HCEC 1CT (cell line): ENCODE results near the gene CTDP1.

Experiments
- DNase-seq: peaks from one replicate; pipeline ENCODE4 v3.0.0-alpha.2; 2017

The CTDP1 gene

DNA sequence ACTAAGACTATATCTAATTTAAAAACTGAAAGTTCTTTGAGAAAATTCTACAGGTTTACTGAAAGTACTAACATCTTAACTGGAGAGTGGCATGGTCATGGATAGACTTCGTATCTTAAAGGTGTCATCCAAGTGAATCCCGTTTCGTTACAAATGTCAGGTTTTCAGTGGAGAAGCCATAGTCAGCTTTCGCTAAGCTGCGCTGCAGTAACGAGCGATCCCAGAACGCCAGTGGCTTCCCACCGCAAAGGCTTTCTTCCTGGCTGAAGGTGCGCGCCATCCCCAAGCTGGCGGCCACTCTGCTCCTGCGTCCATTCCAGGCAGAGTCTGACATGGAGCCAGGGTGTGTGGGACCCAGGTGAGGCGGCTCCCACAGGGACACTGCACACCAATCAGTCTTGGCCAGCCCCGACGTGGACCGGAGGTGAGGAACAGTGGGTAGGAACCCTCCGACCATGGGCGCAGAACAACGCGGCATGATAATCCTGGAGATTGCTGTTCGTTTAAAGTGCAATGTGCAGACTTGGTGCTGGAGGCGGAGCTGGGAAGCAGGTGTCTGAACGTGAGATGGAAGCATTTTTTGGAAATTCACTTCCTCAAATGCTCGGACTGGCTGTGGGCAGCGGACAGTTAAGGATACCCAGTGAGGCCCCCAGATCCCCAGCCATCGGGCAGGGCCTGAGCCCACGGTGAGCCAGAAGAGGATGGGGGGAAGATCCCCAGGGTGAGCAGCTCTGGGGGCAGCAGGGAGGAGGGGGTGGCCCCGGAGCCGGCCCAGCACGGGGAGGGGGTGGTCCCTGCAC is 90.3 kb downstream of the CTDP1 start:
- no peak for DNase-seq

DNA sequence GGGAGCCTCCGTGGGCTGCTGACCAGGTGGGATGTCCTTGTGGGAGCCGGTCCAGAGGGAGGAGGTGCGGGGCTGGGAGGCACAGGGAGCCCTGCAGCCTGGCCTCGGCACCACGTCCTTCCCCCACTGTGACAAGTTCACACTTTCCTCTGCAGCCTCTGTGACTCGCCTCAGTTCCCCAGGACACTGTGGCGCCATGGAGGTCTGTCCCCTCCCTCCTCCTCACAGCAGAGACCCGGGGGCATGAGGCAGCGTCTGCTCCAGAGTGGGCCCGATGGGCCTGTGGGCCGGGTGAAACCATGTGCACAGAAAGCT is 90.9 kb downstream of the CTDP1 start:
- DNase-seq = no peak

DNA sequence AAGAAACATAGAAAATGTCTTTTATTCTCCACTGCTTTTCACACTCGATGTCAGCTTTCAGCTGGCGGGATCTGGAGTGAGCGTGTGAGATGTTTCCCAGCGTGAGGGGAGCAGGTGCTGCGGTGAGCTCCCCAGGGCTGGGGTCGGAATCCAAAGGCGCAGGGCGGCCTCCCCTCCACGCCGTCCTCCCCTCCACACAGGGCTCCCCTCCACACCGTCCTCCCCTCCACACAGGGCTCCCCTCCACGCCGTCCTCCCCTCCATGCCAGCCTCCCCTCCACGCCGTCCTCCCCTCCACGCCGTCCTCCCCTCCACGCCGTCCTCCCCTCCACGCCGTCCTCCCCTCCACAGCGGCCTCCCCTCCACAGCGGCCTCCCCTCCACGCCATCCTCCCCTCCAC is 91.2 kb downstream of the CTDP1 start:
- no peak for DNase-seq

DNA sequence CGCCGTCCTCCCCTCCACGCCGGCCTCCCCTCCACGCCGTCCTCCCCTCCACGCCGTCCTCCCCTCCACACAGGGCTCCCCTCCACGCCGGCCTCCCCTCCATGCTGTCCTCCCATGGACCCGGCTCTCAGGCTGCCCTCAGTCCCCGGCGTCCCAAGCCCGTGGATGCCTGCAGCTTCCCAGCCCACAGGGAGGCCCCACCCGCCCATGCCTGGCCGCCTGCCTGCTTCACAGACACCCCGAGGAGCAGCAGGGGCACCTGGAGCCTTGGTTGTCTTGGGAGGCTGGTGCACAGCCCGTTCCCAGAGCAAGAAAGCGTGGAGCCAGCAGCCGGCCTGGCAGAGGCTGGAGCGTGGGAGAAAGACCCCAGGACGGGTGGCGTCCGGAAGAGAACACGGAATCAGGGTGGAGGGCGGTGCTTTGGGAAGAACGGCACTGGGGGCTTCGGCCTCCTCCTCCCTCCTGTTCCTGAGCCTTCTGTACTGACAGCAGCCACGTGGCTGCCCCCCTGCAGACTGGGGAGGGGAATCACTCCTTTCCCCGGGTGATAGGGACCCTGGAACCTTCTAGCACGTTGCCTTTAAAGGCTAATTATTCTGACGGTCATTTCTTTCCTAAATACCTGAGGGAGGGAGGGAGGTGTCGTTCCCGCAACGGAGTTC is 92.0 kb downstream of the CTDP1 start:
- DNase-seq = no peak

DNA sequence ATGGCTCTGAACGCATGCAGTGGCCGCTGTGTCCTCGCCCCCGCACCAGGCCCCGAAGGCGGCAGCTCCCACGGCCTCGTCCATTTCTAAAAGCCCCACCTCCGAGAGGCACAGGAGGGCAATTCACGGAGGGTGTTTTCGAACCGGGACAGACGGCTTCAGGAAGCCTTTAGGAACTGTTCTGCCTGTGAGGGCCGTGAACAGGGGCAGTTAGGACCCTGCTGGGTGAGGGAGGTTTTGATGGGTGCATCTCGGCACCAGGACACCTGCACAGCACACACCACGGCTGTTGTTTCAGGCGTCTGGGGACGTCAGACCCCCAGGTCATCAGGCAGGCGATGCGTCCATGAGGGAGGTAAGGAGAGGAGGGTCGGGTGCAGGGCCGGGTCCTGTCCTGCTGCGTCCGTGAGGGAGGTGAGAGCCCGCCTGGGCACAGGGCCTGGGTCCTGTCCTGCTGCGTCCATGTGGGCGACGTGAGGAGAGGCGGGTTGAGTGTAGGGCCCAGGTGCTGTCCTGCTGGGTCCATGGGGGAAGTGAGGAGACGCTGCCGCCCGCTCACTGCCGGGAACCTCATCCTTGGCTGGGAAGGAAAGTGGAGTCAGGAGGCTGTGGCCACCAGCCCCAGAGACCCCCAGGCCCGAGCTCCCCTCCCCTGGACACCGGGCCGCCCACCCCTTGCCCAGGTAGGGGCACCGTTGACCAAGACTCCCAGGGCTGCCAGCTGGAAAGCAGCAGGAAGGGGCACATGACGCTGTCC is 92.7 kb downstream of the CTDP1 start:
- no peak for DNase-seq

DNA sequence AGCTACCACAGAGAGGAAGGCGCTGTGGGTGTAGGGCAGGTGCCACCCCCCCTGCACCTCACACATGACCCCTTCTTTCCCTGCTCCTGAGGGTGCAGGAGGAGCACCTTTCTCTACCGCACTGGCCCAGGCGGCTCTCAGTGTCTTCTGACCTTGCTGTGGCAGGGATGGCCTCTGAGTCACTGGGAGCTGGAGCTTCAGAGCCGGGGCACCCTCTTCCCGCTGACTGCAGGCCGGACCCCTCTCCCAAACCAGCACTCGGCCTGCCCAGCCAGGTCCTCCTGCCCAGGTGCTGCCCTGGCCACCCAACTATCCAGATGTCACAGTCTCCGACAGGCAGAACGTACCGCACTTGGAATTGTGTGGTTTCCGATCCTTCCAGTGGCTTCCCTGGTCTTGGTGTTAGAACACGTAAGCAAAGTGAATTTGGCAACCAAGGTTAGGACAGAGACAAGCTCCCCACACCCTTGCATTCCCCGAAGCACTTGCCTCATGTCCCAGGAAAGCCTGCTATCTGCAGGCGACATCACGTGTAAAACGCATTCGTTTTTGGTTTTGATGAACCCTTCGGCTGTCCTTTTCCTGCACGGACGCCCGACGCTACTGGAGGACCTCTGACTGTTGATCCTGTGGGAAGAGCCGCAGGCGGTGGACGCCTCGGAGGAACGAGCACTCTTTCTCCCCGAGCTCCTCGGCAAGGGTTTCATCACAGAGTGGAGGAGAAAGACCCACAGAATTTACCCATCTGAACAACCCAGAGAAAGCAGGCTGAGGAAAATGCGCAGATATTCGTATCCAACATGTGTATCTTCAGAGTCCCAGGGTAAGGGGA is 93.5 kb downstream of the CTDP1 start:
- DNase-seq = no peak

DNA sequence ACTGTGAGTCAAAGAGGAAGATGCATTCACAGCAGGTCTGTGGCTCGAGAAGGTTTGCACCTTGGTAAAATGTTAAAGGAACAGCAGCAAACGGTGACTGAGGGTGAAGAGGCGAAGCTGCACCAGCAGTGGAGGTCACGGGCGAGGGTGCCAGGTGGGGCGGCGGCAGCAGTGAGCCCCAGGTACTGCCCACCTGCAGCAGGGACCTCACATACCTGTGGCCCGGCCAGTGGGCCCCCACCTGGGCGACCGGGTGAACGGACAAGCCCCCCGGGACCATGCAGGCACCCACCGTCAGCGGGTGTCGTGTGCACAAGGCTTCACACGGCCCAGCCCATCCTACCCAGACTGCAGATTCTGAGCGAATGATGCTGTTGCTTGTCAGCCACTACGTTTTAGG is 94.5 kb downstream of the CTDP1 start:
- no peak for DNase-seq

DNA sequence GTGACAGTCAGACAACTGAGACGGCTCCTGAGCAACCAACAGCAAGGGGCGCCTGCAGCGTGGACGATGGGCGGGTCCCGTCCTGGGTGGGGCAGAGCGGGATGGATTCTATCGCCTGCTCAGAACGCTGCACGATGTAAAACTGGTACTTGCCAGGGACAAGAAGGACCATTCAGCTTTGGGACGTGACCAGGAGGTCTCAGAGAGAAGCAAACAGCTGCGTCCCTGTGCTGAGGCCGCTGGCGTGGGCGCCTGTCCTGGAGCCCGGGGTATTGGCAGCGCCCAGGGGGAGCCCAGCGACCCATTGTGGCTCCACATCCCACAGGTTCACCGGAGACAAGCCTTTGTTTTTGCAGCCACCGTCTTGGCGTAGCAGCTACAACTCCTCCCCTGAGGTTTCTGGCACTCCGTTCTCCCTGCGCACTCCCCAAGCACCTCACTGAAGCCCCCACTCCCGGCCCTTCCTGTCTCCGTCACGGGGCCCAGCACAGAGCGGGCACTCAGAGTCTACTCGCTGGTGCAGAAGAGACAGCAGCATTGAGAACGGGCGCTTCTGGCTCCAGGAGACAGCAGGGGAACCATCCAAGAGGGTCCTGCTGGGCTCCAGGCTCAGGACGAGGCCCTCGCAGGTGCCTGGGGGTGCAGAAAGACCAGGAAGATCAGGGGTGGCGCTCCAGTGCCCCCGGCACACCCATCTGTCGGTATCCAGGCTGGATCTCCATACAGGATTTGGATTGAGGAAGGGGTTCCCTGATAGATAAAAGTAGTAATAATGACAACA is 96.0 kb downstream of the CTDP1 start:
- no peak for DNase-seq

DNA sequence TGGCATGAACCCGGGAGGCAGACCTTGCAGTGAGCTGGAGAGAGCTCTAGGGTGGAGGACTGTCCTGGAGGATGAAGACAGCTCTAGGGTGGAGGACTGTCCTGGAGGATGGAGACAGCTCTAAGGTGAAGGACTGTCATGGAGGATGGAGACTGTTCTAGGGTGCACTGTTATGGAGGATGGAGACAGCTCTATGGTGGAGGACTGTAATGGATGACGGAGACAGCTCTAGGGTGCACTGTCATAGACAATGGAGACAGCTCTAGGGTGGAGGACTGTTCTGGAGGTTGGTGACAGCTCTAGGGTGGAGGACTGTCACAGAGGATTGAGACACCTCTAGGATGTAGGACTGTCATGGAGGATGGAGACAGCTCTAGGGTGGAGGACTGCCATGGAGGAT is 97.1 kb downstream of the CTDP1 start:
- DNase-seq = no peak

DNA sequence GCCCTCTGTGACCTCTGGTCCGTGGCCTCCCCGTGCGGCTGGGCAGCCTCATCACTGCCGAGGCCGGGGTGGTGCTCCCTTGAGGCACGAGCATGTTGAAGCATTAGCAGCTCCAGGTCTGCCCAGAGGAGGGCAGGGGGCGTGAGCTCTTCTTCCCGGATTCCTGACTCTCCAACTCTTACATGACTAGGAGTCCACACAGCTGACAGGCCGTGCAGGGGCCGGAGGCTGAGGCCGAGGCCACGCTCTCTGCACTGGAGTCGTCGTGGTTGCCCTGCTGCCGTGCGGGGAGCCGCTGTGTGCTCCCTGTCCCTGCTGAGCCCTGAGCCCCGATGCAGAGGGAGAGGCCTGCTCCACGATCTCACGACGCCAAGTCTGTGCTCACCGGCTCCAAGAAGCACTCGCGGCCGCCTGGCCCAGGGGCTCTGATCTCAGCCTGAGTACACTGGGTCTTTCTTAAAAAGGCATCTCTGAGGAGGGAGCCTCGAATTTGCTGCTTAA is 98.7 kb downstream of the CTDP1 start:
- no peak for DNase-seq

DNA sequence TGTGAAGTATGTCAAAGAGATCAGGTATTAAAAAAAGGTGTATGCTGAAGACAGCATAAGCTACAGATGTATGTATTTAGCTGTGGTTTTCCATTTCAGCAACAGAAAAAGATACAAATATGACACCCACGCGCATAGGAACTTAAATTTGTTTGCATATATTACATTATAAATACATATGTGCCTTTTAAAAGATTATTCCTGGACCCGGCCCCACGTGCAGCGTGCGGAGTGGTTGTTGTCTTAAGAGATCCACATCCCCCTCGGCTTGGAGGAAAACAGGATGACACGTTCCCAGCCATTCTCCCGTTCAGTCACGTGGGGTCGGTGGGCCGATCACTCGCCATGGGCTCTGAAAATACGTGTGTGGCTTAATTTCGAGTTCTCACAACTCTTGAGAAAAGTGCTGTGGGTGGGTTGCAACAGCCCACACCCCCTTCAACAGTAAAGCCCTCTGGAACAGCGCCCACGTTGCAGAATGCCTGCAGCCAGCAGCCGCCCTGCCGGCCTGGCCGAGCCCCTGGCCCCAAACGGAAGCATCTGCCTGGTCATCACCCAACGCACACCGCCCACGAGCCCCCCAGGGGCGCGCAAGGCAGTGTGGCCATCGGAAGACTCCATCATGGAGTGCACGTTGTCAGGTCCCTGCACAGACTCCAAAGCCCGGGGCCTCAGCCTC is 99.6 kb downstream of the CTDP1 start:
- no peak for DNase-seq

DNA sequence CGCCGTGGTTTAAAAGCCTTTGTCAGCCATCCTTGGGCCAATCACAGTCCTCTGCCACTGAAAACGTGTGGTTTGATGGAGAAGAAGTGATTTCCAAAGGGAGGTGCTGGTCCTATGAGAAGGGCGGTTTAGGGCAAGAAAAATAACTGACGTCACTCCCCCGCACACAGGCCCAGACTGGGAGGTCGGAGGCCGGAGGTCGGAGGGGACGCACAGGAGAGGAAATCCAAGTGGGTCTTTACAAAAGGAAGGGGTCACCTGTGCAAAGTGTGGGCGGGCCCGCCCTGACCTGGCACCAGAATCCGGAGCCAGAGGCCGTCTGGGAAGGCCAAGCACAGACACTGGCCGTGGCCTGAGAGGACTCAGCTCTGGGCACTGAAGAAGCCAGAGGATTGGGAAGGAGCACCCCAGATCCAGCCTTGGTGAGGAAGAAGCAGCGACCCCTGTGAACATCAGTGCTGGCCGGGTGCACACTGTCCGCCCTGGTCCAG is 100.1 kb downstream of the CTDP1 start:
- DNase-seq = no peak

DNA sequence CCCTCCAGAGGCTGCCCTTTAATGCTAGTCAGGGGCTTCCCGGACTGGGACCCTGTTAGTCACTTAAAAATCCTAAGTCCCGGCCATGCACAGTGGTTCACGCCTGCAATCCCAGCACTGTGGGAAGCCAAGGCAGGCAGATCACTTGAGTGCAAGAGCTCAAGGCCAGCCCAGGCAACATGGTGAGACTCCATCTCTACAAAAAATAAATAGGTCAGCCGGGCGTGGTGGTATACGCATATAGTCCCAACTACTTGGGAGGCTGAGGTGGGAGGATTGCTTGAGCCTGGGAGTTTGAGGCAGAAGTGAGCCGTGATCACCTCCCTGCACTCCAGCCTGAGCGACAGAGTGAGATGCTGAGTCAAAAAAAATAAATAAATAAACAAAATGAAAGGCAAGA is 100.9 kb downstream of the CTDP1 start:
- no peak for DNase-seq

DNA sequence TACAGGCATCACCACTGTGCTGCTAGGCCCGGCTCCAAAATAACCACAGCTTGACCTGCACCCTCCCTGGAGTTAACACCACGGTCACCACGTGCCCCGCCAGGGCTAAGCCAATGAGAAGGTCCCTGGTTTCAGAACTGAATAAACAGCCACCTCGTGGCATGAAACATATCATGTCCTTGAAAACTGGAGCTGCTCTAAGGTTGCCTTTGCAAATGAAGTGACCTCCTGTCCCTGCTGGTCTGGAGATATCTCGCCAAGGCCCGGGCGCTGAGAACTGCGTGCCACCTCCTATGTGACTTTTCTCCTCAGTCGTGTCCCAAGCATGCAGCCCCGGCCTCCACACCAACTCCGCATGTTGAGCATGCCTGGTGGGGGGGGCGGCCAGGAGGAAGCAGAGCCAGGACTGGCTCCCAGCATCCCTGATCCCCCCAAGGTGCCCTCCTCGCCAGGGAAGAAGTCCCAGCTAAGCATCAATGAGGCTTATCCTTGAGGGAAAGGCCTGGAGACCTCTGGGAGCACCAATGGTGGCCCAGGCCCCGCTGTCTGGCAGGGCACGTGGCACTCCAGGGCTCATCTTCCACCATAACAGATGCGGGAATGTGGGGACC is 101.8 kb downstream of the CTDP1 start:
- DNase-seq = no peak

DNA sequence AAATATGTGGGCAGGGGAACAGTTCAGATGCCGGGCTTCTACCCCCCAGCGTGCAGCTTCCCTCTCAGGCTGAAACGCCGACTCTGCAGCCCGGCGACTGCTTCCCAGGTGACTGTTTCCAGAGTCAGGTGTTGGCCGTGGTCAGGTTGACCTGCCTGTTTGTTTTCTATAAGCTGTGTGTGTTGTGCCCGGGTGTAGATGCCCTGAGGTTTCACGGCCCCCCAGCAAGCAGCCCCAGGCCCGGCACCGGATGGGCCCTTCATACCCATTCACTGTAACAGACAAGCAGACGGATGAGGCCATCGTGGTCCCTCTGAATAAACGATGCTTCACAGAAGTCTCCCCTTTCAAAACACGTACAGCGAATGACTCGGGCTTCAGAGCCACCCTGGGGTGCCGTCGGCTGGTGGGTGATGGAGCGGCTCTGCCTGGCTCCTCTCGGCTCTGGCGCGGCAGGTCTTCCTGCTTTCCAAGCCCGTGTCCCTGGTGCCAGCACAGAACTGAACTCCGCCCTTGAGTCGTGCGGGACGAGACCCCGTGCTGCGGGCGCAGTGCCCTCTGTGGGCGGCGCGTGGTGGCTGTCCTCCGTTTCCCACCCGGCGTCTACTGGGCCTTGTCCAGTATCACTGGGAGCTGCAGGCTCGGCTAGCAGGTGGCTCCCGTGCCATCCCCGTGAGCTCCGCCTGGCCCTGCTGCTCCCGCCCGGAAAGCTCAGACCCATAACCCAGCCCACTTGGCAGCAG is 103.1 kb downstream of the CTDP1 start:
- no peak for DNase-seq

DNA sequence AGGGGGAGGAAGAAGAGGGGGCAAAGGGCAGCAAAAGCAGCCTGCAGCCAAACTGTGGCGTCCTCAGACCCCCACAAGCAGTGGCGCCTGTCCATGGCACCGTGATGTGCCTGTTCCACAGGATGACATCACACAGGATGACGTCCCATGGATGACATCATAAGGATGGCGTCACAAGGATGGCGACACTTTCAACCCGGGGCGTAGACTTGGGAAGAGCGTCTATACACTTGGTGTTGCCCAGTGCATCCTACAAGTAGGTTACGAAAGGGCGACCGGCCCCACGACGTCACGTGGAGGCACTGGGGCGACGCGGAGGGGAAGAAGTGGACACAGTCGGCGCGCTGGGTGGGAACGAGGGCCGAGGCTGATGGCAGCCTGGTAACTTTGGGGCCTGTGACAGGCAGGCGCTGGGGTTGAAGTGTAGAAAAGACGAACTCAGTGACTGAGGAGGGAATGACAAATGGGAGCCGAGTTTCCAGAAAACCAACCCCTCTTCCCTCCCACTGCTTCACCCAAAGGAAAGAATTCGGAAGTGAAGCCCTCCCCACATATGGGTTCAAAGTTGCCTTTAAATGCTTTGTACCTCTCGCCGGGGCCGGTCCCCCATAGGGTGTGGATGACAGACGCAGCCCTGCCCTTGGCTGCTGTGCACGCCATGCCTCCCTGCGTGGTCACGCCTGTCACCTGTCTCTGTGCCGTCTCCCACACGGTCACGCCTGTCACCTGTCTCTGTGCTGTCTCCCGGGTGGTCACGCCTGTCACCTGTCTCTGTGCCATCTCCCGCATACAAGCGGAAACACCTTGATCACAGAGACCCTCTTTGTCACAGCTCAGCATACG is 104.7 kb downstream of the CTDP1 start:
- no peak for DNase-seq

DNA sequence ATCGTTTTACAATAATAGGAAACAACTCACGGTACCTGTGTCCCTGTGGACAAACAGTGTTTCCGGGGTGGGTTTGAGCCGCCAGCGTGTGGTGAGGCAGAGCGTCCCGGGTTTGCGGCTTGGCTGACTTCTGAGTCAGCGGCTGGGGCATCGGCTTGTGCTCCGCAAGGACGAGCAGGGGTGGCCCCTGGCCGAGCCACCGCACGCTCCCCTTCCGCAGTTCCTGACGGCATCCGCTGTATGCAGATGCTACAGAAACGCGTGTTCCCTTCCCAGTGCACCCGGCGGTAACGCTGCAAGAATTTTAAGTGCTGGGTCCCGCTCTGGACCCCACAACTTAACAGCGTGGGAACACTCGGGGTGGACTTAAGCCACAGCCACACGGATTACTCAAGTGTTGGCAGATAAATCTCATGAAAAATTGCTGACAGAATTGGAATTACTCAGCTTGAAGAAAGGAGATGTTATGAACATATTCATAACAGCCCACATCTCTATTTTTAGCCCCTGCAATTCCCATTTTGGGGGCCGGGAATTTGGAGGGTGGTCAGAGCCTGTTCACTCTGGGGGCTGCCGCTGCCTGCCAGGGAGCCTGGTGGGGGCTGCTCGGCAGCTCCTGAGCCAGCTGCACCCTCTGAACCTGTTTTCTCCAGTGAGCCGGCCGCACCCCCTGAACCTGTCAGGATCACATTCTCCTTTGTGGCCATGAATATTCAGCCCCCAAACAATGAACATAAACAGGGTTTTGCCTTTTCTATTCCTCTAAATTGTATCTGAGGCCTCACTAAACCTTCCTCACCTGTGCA is 105.6 kb downstream of the CTDP1 start:
- no peak for DNase-seq

DNA sequence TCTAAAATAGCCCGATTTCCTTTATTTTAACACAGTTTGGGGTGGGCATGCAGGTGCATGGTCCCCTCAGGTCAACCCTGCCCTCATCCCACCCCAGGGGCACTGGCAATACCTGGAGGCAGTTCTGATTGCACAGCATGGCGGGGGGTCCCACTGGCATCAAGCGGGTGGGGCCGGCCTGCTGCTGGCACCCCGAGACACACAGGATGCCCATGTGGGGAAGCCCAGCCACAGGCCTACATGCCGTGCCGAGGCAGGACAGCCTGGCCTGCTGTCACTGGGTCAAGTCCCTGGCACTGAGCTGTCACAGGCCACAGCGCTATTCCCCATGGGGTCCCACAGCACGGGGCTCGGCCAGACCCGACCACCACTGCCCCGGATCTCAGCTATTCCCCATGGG is 106.2 kb downstream of the CTDP1 start:
- DNase-seq = no peak
